ENCODE measurements around the gene TXK.

TXK gene

DNA sequence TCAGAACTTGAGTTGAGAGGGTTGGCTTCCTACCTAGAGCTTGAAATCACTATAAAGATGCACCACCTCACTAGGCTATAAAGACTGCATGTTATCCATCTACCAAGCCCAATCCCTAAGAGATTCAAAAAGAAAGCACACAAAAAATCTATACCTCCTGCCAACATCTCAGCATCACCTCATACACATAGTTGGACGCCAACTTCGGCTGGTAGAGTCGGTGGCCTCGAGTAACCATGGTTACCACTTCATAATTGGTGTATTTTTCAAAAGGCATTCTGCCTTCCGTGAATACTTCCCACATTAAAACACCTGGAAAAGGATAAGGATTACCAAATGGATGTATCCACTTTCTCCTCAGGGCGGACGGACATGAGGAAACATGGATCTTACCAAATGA is 4.5 kb upstream of the TXK start:
- TF ChIP-seq, protein P1, sequence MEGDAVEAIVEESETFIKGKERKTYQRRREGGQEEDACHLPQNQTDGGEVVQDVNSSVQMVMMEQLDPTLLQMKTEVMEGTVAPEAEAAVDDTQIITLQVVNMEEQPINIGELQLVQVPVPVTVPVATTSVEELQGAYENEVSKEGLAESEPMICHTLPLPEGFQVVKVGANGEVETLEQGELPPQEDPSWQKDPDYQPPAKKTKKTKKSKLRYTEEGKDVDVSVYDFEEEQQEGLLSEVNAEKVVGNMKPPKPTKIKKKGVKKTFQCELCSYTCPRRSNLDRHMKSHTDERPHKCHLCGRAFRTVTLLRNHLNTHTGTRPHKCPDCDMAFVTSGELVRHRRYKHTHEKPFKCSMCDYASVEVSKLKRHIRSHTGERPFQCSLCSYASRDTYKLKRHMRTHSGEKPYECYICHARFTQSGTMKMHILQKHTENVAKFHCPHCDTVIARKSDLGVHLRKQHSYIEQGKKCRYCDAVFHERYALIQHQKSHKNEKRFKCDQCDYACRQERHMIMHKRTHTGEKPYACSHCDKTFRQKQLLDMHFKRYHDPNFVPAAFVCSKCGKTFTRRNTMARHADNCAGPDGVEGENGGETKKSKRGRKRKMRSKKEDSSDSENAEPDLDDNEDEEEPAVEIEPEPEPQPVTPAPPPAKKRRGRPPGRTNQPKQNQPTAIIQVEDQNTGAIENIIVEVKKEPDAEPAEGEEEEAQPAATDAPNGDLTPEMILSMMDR (IDR thresholded peaks at IDR 0.05; ENCODE audit: low read length, missing control alignments), result no peak
- DNase-seq (ENCODE audit: low read depth), result no peak
- H3K4me3 ChIP-seq (replicated peaks; ENCODE audit: low read depth, low read length), result no peak overlapping the region

DNA sequence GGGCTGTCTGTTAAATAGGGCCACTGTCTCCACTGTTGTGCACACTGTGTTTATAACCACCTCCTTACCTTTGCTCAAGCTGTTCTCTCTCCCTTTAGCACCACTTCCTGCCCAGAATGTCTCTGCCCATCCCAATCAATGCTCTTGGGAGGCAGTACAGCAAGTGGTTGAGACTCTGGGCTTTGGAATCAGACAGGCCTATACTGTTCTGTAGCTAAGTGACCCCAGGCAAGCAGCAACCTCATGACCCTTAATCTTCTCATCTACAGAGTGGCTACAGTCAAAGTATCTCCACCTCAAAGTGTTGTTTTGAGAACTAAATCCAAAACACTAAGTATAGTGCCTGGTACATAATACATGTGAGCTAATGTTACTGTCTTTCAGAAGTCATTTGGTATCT is 3.8 kb upstream of the TXK start:
- no peak for DNase-seq (ENCODE audit: low read depth)
- TF ChIP-seq, protein P1 (IDR thresholded peaks at IDR 0.05; ENCODE audit: low read length, missing control alignments), result no peak
- no peak overlapping the region for H3K4me3 ChIP-seq (replicated peaks; ENCODE audit: low read depth, low read length)

DNA sequence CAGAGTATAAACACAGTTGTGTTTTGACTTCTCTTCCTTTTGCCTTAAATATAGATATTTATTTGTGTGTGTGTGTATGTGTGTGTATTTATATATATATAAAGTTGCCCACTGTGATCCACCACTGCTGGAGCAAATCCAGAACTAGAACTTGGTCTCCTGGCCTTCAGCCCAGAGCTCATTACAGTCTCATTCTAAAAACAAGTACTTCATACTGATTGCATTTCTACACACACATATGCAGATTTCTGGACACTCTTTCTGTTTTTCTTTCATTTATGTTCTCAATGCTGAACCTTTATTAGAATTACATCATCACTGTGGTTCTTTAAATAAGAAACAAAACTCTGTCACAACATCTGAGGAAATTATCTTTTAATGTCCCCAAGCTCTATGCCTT is 381 bp downstream of the TXK start:
- DNase-seq (ENCODE audit: low read depth), result no peak

DNA sequence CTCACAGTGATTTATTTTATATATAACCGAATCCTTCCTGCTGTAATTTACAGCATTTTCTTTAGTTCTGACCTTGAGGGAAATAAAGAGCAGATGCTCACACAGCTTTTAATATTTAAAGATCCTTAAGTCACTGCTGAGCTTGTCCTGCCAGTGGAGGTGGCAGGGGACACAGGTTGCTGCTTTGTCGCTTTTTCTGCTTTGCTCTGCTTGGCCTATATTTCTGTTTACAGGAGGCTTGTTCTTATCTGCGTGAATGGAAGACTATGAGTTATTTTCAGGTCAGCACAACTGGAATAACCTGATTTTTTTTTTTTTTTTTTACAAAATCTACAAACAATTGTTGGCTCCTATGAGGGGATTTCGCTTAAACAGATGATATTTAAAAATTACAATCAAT is 2.3 kb downstream of the TXK start:
- no peak overlapping the region for H3K4me3 ChIP-seq (replicated peaks; ENCODE audit: low read depth, low read length)
- DNase-seq (ENCODE audit: low read depth), result no peak
- TF ChIP-seq, protein P1 (IDR thresholded peaks at IDR 0.05; ENCODE audit: low read length, missing control alignments), result no peak

More for the DNA sequence above, 381 bp downstream of the TXK start:
- TF ChIP-seq, protein P1 (IDR thresholded peaks at IDR 0.05; ENCODE audit: low read length, missing control alignments), result no peak
- no peak overlapping the region for H3K4me3 ChIP-seq (replicated peaks; ENCODE audit: low read depth, low read length)

DNA sequence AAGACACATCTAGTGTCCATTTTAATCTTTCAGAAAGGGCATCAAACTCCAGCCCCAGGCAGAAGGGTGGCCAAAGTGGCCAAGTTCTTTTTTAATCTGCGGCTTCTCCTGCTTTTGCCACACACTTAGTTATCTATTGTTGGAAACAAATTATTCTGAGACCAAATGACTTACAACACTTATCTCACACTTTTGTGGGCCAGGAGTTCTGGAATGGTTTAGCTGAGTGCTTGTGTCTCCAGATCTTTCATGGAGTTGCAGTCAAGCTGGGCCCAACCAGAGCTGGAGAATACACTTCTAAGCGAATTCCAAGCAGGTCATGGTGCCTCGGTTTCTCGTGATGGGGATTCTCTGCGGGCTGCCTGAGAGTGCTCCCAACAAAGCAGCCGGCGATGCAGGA is 4.0 kb downstream of the TXK start:
- DNase-seq (ENCODE audit: low read depth), result no peak
- TF ChIP-seq, protein P1 (IDR thresholded peaks at IDR 0.05; ENCODE audit: low read length, missing control alignments), result no peak
- no peak overlapping the region for H3K4me3 ChIP-seq (replicated peaks; ENCODE audit: low read depth, low read length)

DNA sequence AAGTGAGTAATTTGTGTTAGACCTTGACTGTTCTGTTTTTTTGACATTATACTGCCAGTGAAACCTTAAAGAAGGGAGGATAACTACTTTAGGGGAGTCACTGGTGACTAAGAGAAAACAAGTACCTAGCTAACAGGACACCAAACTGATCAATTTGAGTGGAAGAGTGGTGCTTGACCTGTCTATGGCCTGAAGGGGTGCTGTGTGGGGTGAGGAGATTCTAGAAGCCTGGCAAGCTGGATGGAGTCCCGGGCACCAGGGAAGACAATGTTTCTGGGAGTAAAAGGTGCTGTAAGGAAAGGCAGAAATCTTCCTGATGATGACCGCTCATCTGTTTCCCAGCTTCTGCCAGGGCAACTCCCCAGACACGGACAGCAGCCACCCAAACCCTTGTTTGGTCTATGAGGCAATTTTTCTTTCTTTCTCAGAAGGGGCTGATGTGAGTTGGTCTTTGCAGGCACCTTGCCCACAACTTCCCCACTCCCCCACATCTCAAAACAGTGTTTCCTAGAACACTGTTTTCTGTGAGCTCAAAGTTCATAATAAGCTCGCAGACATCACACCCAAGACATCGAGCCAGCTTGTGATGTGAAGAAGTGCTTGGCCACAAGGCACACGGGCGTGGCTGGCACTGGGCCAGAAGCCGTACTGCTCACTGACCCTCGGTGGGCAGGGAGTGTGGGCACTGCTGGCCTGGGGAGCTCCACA is 4.6 kb downstream of the TXK start:
- no peak overlapping the region for H3K4me3 ChIP-seq (replicated peaks; ENCODE audit: low read depth, low read length)
- TF ChIP-seq, protein P1 (IDR thresholded peaks at IDR 0.05; ENCODE audit: low read length, missing control alignments), result peak; percentile 7
- DNase-seq (ENCODE audit: low read depth), result peak; percentile 16
